ENCODE measurements around the gene HDAC9. TPM values are rescaled to one million over a fixed set of nuclear protein-coding genes. Genes with fewer than 3 reads are reported as not detected.
"Not testable (repeated sequence)": the region's sequence is repeated elsewhere in the genome, so short reads cannot be mapped to it uniquely, and the experiment has no call there.

The HDAC9 gene
- total and polyA plus RNA-seq, 7 experiments from 2014 or later, result 0.08 to 32.1 (median 0.30) TPM

- Histone ChIP-seq H3K9me3 (ENCODE audit: control insufficient read depth in 2 of 3, low read length in 3 of 3) (no peaks in the 10 kb centered on the region), H3K4me3 (ENCODE audit: low read length) (no peak overlapping the region), H3K4me1 (ENCODE audit: control insufficient read depth in 2 of 2, insufficient read depth in 2 of 2, low read length in 2 of 2) (no peaks in the 10 kb centered on the region), H3K36me3 (ENCODE audit: control insufficient read depth in 2 of 3, insufficient read depth in 3 of 3, low read length in 3 of 3) (no peaks in the 10 kb centered on the region), H3K27ac (ENCODE audit: low read depth, low read length) (no peak overlapping the region), H3K27me3 (ENCODE audit: control insufficient read depth in 2 of 2, insufficient read depth in 2 of 2, low read length in 2 of 2) (no peaks in the 10 kb centered on the region)
- Mint-ChIP-seq H3K27me3 (no peaks in the 10 kb centered on the region), H3K27ac (no peak overlapping the region), H3K4me3 (no peak overlapping the region), H3K9me3 (peaks cover 0 to 6% (median 0%) of the 10 kb centered on the region in 11 donors), H3K4me1 (no peaks in the 10 kb centered on the region), H3K36me3 (no peaks in the 10 kb centered on the region)
- POLR2A ChIA-PET, result no interaction called here
- CTCF ChIA-PET, result no interaction called here
- intact Hi-C loops (cut with micrococcal nuclease), result no loop called here
- no peak for DNase-seq
- ATAC-seq, result no peak
Measured at GRCh38 chr7:18948521-18948920, 453.0 kb downstream of the HDAC9 start.

- H3K9me3 Mint-ChIP-seq, result peaks cover 0 to 6% (median 0%) of the 10 kb centered on the region in 11 donors
- no peaks in the 10 kb centered on the region for H3K4me1 Mint-ChIP-seq
- H3K4me1 ChIP-seq (ENCODE audit: control insufficient read depth in 2 of 2, insufficient read depth in 2 of 2, low read length in 2 of 2), result no peaks in the 10 kb centered on the region
- no peaks in the 10 kb centered on the region for H3K27me3 ChIP-seq (ENCODE audit: control insufficient read depth in 2 of 2, insufficient read depth in 2 of 2, low read length in 2 of 2)
- no peaks in the 10 kb centered on the region for H3K27me3 Mint-ChIP-seq
- no peaks in the 10 kb centered on the region for H3K9me3 ChIP-seq (ENCODE audit: control insufficient read depth in 2 of 3, low read length in 3 of 3)
- no peak overlapping the region for H3K4me3 Mint-ChIP-seq
- intact Hi-C loops (cut with micrococcal nuclease), result no loop called here
- no peaks in the 10 kb centered on the region for H3K36me3 ChIP-seq (ENCODE audit: control insufficient read depth in 2 of 3, insufficient read depth in 3 of 3, low read length in 3 of 3)
- CTCF ChIA-PET, result no interaction called here
- H3K27ac Mint-ChIP-seq, result no peak overlapping the region
- POLR2A ChIA-PET, result no interaction called here
- no peak overlapping the region for H3K4me3 ChIP-seq (ENCODE audit: low read length)
- ATAC-seq (no peak), DNase-seq (no peak)
- H3K36me3 Mint-ChIP-seq, result no peaks in the 10 kb centered on the region
- no peak overlapping the region for H3K27ac ChIP-seq (ENCODE audit: low read depth, low read length)
Measured at GRCh38 chr7:18952846-18953245, 457.3 kb downstream of the HDAC9 start.

DNA sequence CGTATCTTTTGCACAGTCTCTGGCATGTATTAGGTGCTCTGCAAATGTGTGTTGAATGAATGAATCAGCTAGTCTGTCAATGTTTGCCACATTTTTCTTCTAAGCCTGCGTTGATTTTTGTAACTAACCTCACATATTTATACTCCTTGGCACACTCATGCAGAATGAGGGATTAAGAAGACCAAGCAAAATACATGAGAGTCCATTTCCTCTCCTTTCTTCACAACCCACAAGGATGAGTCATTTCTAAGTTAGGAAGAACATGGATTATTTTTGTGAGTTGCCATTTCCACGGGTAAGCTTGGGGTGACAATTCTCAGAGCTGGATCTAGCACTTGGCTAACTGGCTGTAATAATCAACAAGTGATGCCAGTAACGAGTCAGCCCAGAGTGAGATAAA lies 463.1 kb downstream of the HDAC9 start:
- DNase-seq (no peak), ATAC-seq (no peak)
- CTCF ChIA-PET, result no interaction called here
- no peak overlapping the region for H3K27ac Mint-ChIP-seq
- POLR2A ChIA-PET, result no interaction called here
- Histone ChIP-seq H3K9me3 (ENCODE audit: control insufficient read depth in 2 of 3, low read length in 3 of 3) (no peaks in the 10 kb centered on the region), H3K36me3 (ENCODE audit: control insufficient read depth in 2 of 3, insufficient read depth in 3 of 3, low read length in 3 of 3) (no peaks in the 10 kb centered on the region), H3K27ac (ENCODE audit: low read depth, low read length) (no peak overlapping the region), H3K4me1 (ENCODE audit: control insufficient read depth in 2 of 2, insufficient read depth in 2 of 2, low read length in 2 of 2) (no peaks in the 10 kb centered on the region), H3K4me3 (ENCODE audit: low read length) (no peak overlapping the region), H3K27me3 (ENCODE audit: control insufficient read depth in 2 of 2, insufficient read depth in 2 of 2, low read length in 2 of 2) (no peaks in the 10 kb centered on the region)
- no peaks in the 10 kb centered on the region for H3K36me3 Mint-ChIP-seq
- intact Hi-C loops (cut with micrococcal nuclease), result no loop called here
- H3K4me3 Mint-ChIP-seq, result no peak overlapping the region
- H3K27me3 Mint-ChIP-seq, result no peaks in the 10 kb centered on the region
- peaks cover 0 to 7% (median 0%) of the 10 kb centered on the region in 11 donors for H3K9me3 Mint-ChIP-seq
- H3K4me1 Mint-ChIP-seq, result no peaks in the 10 kb centered on the region

- H3K4me3 ChIP-seq (ENCODE audit: low read length), result no peak overlapping the region
- H3K36me3 ChIP-seq (ENCODE audit: control insufficient read depth in 2 of 3, insufficient read depth in 3 of 3, low read length in 3 of 3), result no peaks in the 10 kb centered on the region
- Mint-ChIP-seq H3K27me3 (no peaks in the 10 kb centered on the region), H3K4me1 (no peaks in the 10 kb centered on the region), H3K4me3 (no peak overlapping the region), H3K36me3 (no peaks in the 10 kb centered on the region), H3K9me3 (peaks cover 0 to 6% (median 1%) of the 10 kb centered on the region in 11 donors), H3K27ac (no peak overlapping the region)
- ChIA-PET POLR2A (no interaction called here), CTCF (no interaction called here)
- no peak overlapping the region for H3K27ac ChIP-seq (ENCODE audit: low read depth, low read length)
- ATAC-seq (no peak), DNase-seq (no peak)
- no peaks in the 10 kb centered on the region for H3K9me3 ChIP-seq (ENCODE audit: control insufficient read depth in 2 of 3, low read length in 3 of 3)
- no peaks in the 10 kb centered on the region for H3K27me3 ChIP-seq (ENCODE audit: control insufficient read depth in 2 of 2, insufficient read depth in 2 of 2, low read length in 2 of 2)
- intact Hi-C loops (cut with micrococcal nuclease), result no loop called here
- no peaks in the 10 kb centered on the region for H3K4me1 ChIP-seq (ENCODE audit: control insufficient read depth in 2 of 2, insufficient read depth in 2 of 2, low read length in 2 of 2)
Measured at GRCh38 chr7:18960725-18961124, 465.2 kb downstream of the HDAC9 start.

- no peak overlapping the region for H3K27ac ChIP-seq (ENCODE audit: low read depth, low read length)
- CTCF ChIA-PET, result no interaction called here
- Mint-ChIP-seq H3K4me3 (no peak overlapping the region), H3K9me3 (peaks cover 0 to 6% (median 1%) of the 10 kb centered on the region in 11 donors), H3K27me3 (no peaks in the 10 kb centered on the region), H3K4me1 (no peaks in the 10 kb centered on the region), H3K36me3 (no peaks in the 10 kb centered on the region), H3K27ac (no peak overlapping the region)
- no peaks in the 10 kb centered on the region for H3K9me3 ChIP-seq (ENCODE audit: control insufficient read depth in 2 of 3, low read length in 3 of 3)
- DNase-seq, result no peak
- POLR2A ChIA-PET, result no interaction called here
- ATAC-seq, result no peak
- intact Hi-C loops (cut with micrococcal nuclease), result no loop called here
- no peaks in the 10 kb centered on the region for H3K36me3 ChIP-seq (ENCODE audit: control insufficient read depth in 2 of 3, insufficient read depth in 3 of 3, low read length in 3 of 3)
- H3K4me3 ChIP-seq (ENCODE audit: low read length), result no peak overlapping the region
- no peaks in the 10 kb centered on the region for H3K4me1 ChIP-seq (ENCODE audit: control insufficient read depth in 2 of 2, insufficient read depth in 2 of 2, low read length in 2 of 2)
- no peaks in the 10 kb centered on the region for H3K27me3 ChIP-seq (ENCODE audit: control insufficient read depth in 2 of 2, insufficient read depth in 2 of 2, low read length in 2 of 2)
Measured at GRCh38 chr7:18962031-18962430, 466.5 kb downstream of the HDAC9 start.

- no peaks in the 10 kb centered on the region for H3K36me3 ChIP-seq (ENCODE audit: control insufficient read depth in 2 of 3, insufficient read depth in 3 of 3, low read length in 3 of 3)
- H3K36me3 Mint-ChIP-seq, result no peaks in the 10 kb centered on the region
- no peak overlapping the region for H3K4me3 ChIP-seq (ENCODE audit: low read length)
- no peak for DNase-seq
- H3K9me3 ChIP-seq (ENCODE audit: control insufficient read depth in 2 of 3, low read length in 3 of 3), result no peaks in the 10 kb centered on the region
- no peak overlapping the region for H3K27ac Mint-ChIP-seq
- H3K27me3 ChIP-seq (ENCODE audit: control insufficient read depth in 2 of 2, insufficient read depth in 2 of 2, low read length in 2 of 2), result no peaks in the 10 kb centered on the region
- no peak overlapping the region for H3K4me3 Mint-ChIP-seq
- no peak for ATAC-seq
- no peaks in the 10 kb centered on the region for H3K27me3 Mint-ChIP-seq
- ChIA-PET CTCF (no interaction called here), POLR2A (no interaction called here)
- intact Hi-C loops (cut with micrococcal nuclease), result no loop called here
- H3K4me1 Mint-ChIP-seq, result no peaks in the 10 kb centered on the region
- H3K9me3 Mint-ChIP-seq, result peaks cover 0 to 11% (median 5%) of the 10 kb centered on the region in 11 donors
- no peaks in the 10 kb centered on the region for H3K4me1 ChIP-seq (ENCODE audit: control insufficient read depth in 2 of 2, insufficient read depth in 2 of 2, low read length in 2 of 2)
- no peak overlapping the region for H3K27ac ChIP-seq (ENCODE audit: low read depth, low read length)
Measured at GRCh38 chr7:18965657-18966056, 470.1 kb downstream of the HDAC9 start.

- H3K4me3 Mint-ChIP-seq; DNase-seq; H3K27me3 Mint-ChIP-seq; H3K27ac ChIP-seq (ENCODE audit: low read depth, low read length); H3K27me3 ChIP-seq (ENCODE audit: control insufficient read depth in 2 of 2, insufficient read depth in 2 of 2, low read length in 2 of 2); POLR2A ChIA-PET; ATAC-seq; H3K4me3 ChIP-seq (ENCODE audit: low read length); H3K9me3 ChIP-seq (ENCODE audit: control insufficient read depth in 2 of 3, low read length in 3 of 3); H3K4me1 ChIP-seq (ENCODE audit: control insufficient read depth in 2 of 2, insufficient read depth in 2 of 2, low read length in 2 of 2); H3K27ac Mint-ChIP-seq; H3K36me3 ChIP-seq (ENCODE audit: control insufficient read depth in 2 of 3, insufficient read depth in 3 of 3, low read length in 3 of 3); H3K4me1 Mint-ChIP-seq; H3K36me3 Mint-ChIP-seq; intact Hi-C loops (cut with micrococcal nuclease); CTCF ChIA-PET: not testable (repeated sequence)
- peaks cover 0 to 11% (median 4%) of the 10 kb centered on the region in 11 donors for H3K9me3 Mint-ChIP-seq
Measured at GRCh38 chr7:18967755-18968154, 472.2 kb downstream of the HDAC9 start.
